HG03342 (cell line): Measurements from ENCODE around the gene BMP7.

Experiments
- ATAC-seq: cut with Tn5 transposase; IDR thresholded peaks from one replicate; pipeline ENCODE4 v1.9.1; 2021; ENCODE audit warnings: mild to moderate bottlenecking, moderate library complexity; ENCODE audit not compliant: unreplicated experiment

The BMP7 gene

GRCh38 chr20:57156011-57156729, 110.3 kb downstream of the BMP7 start:
- no peak for ATAC-seq

GRCh38 chr20:57155415-57155814, 111.0 kb downstream of the BMP7 start:
- ATAC-seq: no peak

- no peak for ATAC-seq
These were observed 113.1 kb downstream of the BMP7 start for GRCh38 chr20:57153238-57153905.

- ATAC-seq: no peak
These were observed 113.9 kb downstream of the BMP7 start for GRCh38 chr20:57152557-57152956.

GRCh38 chr20:57150559-57150958, 115.9 kb downstream of the BMP7 start:
- ATAC-seq: no peak

- no peak for ATAC-seq
These were observed 118.2 kb downstream of the BMP7 start for GRCh38 chr20:57148263-57148662.

GRCh38 chr20:57147185-57147584, 119.3 kb downstream of the BMP7 start:
- ATAC-seq: no peak

GRCh38 chr20:57146155-57146554, 120.3 kb downstream of the BMP7 start:
- no peak for ATAC-seq

GRCh38 chr20:57145089-57145631, 121.3 kb downstream of the BMP7 start:
- no peak for ATAC-seq

GRCh38 chr20:57143173-57143572, 123.3 kb downstream of the BMP7 start:
- no peak for ATAC-seq

GRCh38 chr20:57142667-57143066, 123.8 kb downstream of the BMP7 start:
- no peak for ATAC-seq

- no peak for ATAC-seq
These were observed 124.9 kb downstream of the BMP7 start for GRCh38 chr20:57141492-57141891.

- no peak for ATAC-seq
These were observed 126.0 kb downstream of the BMP7 start for GRCh38 chr20:57140416-57140965.

GRCh38 chr20:57139342-57140093, 126.9 kb downstream of the BMP7 start:
- no peak for ATAC-seq

GRCh38 chr20:57138198-57138995, 128.0 kb downstream of the BMP7 start:
- no peak for ATAC-seq

GRCh38 chr20:57137676-57138075, 128.8 kb downstream of the BMP7 start:
- no peak for ATAC-seq

GRCh38 chr20:57136734-57137133, 129.7 kb downstream of the BMP7 start:
- no peak for ATAC-seq

- ATAC-seq: no peak
These were observed 130.6 kb downstream of the BMP7 start for GRCh38 chr20:57135875-57136274.

- no peak for ATAC-seq
These were observed 131.6 kb downstream of the BMP7 start for GRCh38 chr20:57134804-57135203.

- ATAC-seq: no peak
These were observed 132.4 kb downstream of the BMP7 start for GRCh38 chr20:57133926-57134650.
